PFSK-1 (cell line): ENCODE results near the gene NOX1.

ENCODE experiments used
- POLR2AphosphoS5 ChIP-seq: IDR thresholded peaks from 2 replicates; pipeline ENCODE4 v1.6.1; 2012; ENCODE audit warnings: low read depth, mild to moderate bottlenecking, control low read depth, low read length, moderate library complexity
- SIN3A ChIP-seq: IDR thresholded peaks from 2 replicates; pipeline ENCODE4 v1.6.1; 2012; ENCODE audit warnings: mild to moderate bottlenecking, low read length, moderate library complexity, borderline replicate concordance; ENCODE audit not compliant: insufficient read depth
- TAF1 ChIP-seq: IDR thresholded peaks from 2 replicates; pipeline ENCODE4 v1.6.1; 2012; ENCODE audit warnings: low read length, control low read depth, borderline replicate concordance; ENCODE audit not compliant: insufficient read depth
- TF ChIP-seq, protein P1 (sequence below), 2 experiments: IDR thresholded peaks; 2 replicates each; pipeline versions ENCODE4 v1.6.1 to v1.8.0; 2011 to 2012; ENCODE audit warnings: low read depth in 2 of 2, low read length in 2 of 2, control low read depth in 1 of 2, inconsistent platforms in 1 of 2, mild to moderate bottlenecking in 1 of 2, moderate library complexity in 1 of 2; ENCODE audit not compliant: insufficient read depth in 1 of 2

DNA sequence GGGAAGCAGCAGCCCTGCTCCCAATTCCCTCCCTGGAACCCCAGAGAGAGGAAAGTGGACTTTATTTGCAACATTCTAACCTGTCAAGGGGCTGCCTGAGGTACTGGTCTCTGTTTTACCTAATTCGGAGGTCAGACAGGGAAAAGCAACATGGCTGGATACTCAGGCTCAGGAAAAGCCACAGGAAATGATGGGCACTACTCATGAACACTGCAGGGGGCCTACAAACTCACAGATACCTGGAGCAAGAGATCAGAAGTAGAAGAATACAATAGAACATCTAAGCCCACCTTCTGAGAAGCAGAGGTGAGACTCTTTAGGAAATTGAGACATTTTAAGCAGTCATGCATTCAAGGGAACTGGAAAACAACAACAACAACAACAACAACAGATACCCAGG lies 69.4 kb downstream of the NOX1 start:
- TF ChIP-seq, protein P1, sequence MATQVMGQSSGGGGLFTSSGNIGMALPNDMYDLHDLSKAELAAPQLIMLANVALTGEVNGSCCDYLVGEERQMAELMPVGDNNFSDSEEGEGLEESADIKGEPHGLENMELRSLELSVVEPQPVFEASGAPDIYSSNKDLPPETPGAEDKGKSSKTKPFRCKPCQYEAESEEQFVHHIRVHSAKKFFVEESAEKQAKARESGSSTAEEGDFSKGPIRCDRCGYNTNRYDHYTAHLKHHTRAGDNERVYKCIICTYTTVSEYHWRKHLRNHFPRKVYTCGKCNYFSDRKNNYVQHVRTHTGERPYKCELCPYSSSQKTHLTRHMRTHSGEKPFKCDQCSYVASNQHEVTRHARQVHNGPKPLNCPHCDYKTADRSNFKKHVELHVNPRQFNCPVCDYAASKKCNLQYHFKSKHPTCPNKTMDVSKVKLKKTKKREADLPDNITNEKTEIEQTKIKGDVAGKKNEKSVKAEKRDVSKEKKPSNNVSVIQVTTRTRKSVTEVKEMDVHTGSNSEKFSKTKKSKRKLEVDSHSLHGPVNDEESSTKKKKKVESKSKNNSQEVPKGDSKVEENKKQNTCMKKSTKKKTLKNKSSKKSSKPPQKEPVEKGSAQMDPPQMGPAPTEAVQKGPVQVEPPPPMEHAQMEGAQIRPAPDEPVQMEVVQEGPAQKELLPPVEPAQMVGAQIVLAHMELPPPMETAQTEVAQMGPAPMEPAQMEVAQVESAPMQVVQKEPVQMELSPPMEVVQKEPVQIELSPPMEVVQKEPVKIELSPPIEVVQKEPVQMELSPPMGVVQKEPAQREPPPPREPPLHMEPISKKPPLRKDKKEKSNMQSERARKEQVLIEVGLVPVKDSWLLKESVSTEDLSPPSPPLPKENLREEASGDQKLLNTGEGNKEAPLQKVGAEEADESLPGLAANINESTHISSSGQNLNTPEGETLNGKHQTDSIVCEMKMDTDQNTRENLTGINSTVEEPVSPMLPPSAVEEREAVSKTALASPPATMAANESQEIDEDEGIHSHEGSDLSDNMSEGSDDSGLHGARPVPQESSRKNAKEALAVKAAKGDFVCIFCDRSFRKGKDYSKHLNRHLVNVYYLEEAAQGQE (IDR thresholded peaks at IDR 0.05; ENCODE audit: insufficient read depth in 1 of 2, low read depth in 2 of 2, low read length in 2 of 2), result no peak
- no peak for TF ChIP-seq SIN3A
- no peak for TF ChIP-seq POLR2AphosphoS5
- no peak for TF ChIP-seq TAF1
